Measurements from ENCODE around the gene MRPL54. TPM values are rescaled to one million over a fixed set of nuclear protein-coding genes. Genes with fewer than 3 reads are reported as not detected.
A peak's percentile ranks its signal among the peaks of the same experiment; 100 is the strongest.
"Not testable (repeated sequence)": the region's sequence is repeated elsewhere in the genome, so short reads cannot be mapped to it uniquely, and the experiment has no call there.

MRPL54 gene
- total and polyA plus RNA-seq, 2 experiments from 2014 or later: 57.9 to 73.0 TPM

- H3K4me3 ChIP-seq: no peak overlapping the region
- WGBS, 2 experiments (ENCODE audit: low coverage in 1 of 2, low lambda C conversion rate in 2 of 2, missing lambda C conversion rate in 2 of 2): 87% methylated on average over 12 of the region's 12 CpGs
- peaks cover 28% of the 10 kb centered on the region for H3K79me2 ChIP-seq (ENCODE audit: insufficient read depth)
- H3K9me2 ChIP-seq (ENCODE audit: insufficient read depth): no peaks in the 10 kb centered on the region
- no peaks in the 10 kb centered on the region for H3K36me3 ChIP-seq (ENCODE audit: low read depth)
- no peak overlapping the region for H3K4me2 ChIP-seq (ENCODE audit: unreplicated experiment)
- no peak overlapping the region for H3K27ac ChIP-seq
- TF ChIP-seq EZH2 (IDR thresholded peaks at IDR 0.05; ENCODE audit: insufficient read depth, poor library complexity, severe bottlenecking): no peak
- TF ChIP-seq EZH2phosphoT487 (IDR thresholded peaks at IDR 0.05; ENCODE audit: insufficient read depth, low read depth): no peak
- no peaks in the 10 kb centered on the region for H3K27me3 ChIP-seq (replicated peaks; ENCODE audit: insufficient read depth)
- no peak for DNase-seq
- no peaks in the 10 kb centered on the region for H4K20me1 ChIP-seq (ENCODE audit: insufficient read depth)
- H3F3A ChIP-seq (ENCODE audit: insufficient read depth): no peaks in the 10 kb centered on the region
- H3K9me3 ChIP-seq (ENCODE audit: low read depth): no peaks in the 10 kb centered on the region
- H3K4me1 ChIP-seq (ENCODE audit: insufficient read depth): 0 out of 2 replicates have a peak, but pooled peaks cover 8% of the 10 kb centered on the region
- no peak overlapping the region for H2AFZ ChIP-seq
- H3K9ac ChIP-seq: no peak overlapping the region
- in situ Hi-C loops (cut with MboI): no loop called here
Measured at GRCh38 chr19:3765121-3765520, 2.6 kb downstream of the MRPL54 start.

GRCh38 chr19:3765757-3766156 lies 3.3 kb downstream of the MRPL54 start:
- H3K4me3 ChIP-seq; H4K20me1 ChIP-seq (ENCODE audit: insufficient read depth); H3K4me2 ChIP-seq (ENCODE audit: unreplicated experiment); H3K9me3 ChIP-seq (ENCODE audit: low read depth); H3K9ac ChIP-seq; H2AFZ ChIP-seq; in situ Hi-C loops (cut with MboI); H3F3A ChIP-seq (ENCODE audit: insufficient read depth); H3K9me2 ChIP-seq (ENCODE audit: insufficient read depth); H3K36me3 ChIP-seq (ENCODE audit: low read depth); H3K27ac ChIP-seq; H3K27me3 ChIP-seq (replicated peaks; ENCODE audit: insufficient read depth); H3K4me1 ChIP-seq (ENCODE audit: insufficient read depth): not testable (repeated sequence)
- 89 to 98% methylated on average over 5 of the region's 5 CpGs for WGBS, 2 experiments (ENCODE audit: low coverage in 1 of 2, low lambda C conversion rate in 2 of 2, missing lambda C conversion rate in 2 of 2)
- H3K79me2 ChIP-seq (ENCODE audit: insufficient read depth): peaks cover 22% of the 10 kb centered on the region
- DNase-seq: peak; percentile 28

DNA sequence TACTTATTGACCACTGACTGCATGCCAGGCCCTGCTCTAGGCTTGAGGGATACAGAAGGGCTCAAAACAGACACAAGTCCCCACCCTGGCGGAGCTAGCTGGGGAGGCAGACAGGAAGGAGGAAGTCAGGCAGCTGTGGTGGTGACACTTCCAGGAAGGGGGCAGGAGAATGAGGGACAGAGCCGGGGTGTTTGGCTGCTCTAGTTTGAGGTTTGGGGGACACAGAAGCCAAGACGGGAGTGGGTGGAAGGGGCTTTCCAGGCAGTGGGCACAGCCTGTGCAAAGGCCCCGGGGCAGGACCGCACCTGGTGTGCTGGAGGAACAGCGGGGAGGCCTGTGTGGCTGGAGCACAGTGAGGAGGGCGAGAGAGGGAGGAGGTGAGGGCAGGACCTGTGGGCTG lies 4.0 kb downstream of the MRPL54 start:
- Histone ChIP-seq H3K4me2 (ENCODE audit: unreplicated experiment) (no peak overlapping the region), H2AFZ (no peak overlapping the region), H3K36me3 (ENCODE audit: low read depth) (no peaks in the 10 kb centered on the region), H3F3A (ENCODE audit: insufficient read depth) (no peaks in the 10 kb centered on the region), H3K4me3 (no peak overlapping the region), H3K79me2 (ENCODE audit: insufficient read depth) (peaks cover 15% of the 10 kb centered on the region), H3K4me1 (ENCODE audit: insufficient read depth) (0 out of 2 replicates have a peak, but pooled peaks cover 8% of the 10 kb centered on the region), H3K9me3 (ENCODE audit: low read depth) (no peaks in the 10 kb centered on the region), H3K27me3 (replicated peaks; ENCODE audit: insufficient read depth) (no peaks in the 10 kb centered on the region), H3K9ac (no peak overlapping the region), H4K20me1 (ENCODE audit: insufficient read depth) (no peaks in the 10 kb centered on the region), H3K27ac (no peak overlapping the region), H3K9me2 (ENCODE audit: insufficient read depth) (no peaks in the 10 kb centered on the region)
- in situ Hi-C loops (cut with MboI): no loop called here
- no peak for TF ChIP-seq EZH2 (IDR thresholded peaks at IDR 0.05; ENCODE audit: insufficient read depth, poor library complexity, severe bottlenecking)
- no peak for TF ChIP-seq EZH2phosphoT487 (IDR thresholded peaks at IDR 0.05; ENCODE audit: insufficient read depth, low read depth)
- WGBS, 2 experiments (ENCODE audit: low coverage in 1 of 2, low lambda C conversion rate in 2 of 2, missing lambda C conversion rate in 2 of 2): 87 to 90% methylated on average over 7 of the region's 7 CpGs
- DNase-seq: no peak

DNA sequence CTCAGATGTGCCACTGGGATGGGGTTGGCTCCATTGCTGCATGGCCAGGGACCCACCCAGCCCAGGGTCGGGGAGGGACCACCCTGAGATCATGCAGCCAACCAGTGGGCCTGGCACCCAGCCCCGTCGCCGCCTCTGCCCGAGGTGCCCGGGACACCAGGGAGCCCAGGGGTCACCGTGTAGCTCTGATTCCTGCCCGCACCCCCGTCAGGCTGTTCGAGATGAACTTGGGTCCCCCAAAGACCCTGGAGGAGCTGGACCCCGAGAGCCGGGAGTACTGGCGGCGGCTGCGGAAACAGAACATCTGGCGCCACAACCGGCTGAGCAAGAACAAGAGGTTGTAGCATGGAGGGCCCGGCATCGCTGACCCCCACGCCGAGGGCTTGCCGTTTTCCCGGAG lies 4.6 kb downstream of the MRPL54 start:
- H3K36me3 ChIP-seq (ENCODE audit: low read depth): no peaks in the 10 kb centered on the region
- no peak overlapping the region for H3K4me2 ChIP-seq (ENCODE audit: unreplicated experiment)
- WGBS, 2 experiments (ENCODE audit: low coverage in 1 of 2, low lambda C conversion rate in 2 of 2, missing lambda C conversion rate in 2 of 2): 90 to 94% methylated on average over 23 of the region's 23 CpGs
- no peak for TF ChIP-seq EZH2phosphoT487 (IDR thresholded peaks at IDR 0.05; ENCODE audit: insufficient read depth, low read depth)
- no peak for TF ChIP-seq EZH2 (IDR thresholded peaks at IDR 0.05; ENCODE audit: insufficient read depth, poor library complexity, severe bottlenecking)
- peaks cover 15% of the 10 kb centered on the region for H3K79me2 ChIP-seq (ENCODE audit: insufficient read depth)
- no peaks in the 10 kb centered on the region for H3K9me2 ChIP-seq (ENCODE audit: insufficient read depth)
- H3F3A ChIP-seq (ENCODE audit: insufficient read depth): no peaks in the 10 kb centered on the region
- no peaks in the 10 kb centered on the region for H4K20me1 ChIP-seq (ENCODE audit: insufficient read depth)
- no peak overlapping the region for H3K4me3 ChIP-seq
- H3K9me3 ChIP-seq (ENCODE audit: low read depth): no peaks in the 10 kb centered on the region
- H3K27me3 ChIP-seq (replicated peaks; ENCODE audit: insufficient read depth): no peaks in the 10 kb centered on the region
- in situ Hi-C loops (cut with MboI): no loop called here
- H3K27ac ChIP-seq: no peak overlapping the region
- H3K4me1 ChIP-seq (ENCODE audit: insufficient read depth): 0 out of 2 replicates have a peak, but pooled peaks cover 5% of the 10 kb centered on the region
- no peak for DNase-seq
- H2AFZ ChIP-seq: no peak overlapping the region
- H3K9ac ChIP-seq: no peak overlapping the region
